ENCODE data around the gene KREMEN2. TPM values are rescaled to one million over a fixed set of nuclear protein-coding genes. Genes with fewer than 3 reads are reported as not detected.

Gene KREMEN2
- total and polyA plus RNA-seq, 2 of the 8 experiments (the other 6 are each of a cell fraction or from before 2014, with no cell fraction given): 6.6 to 7.0 TPM

GRCh38 chr16:2969545-2970521 lies 5.8 kb downstream of the KREMEN2 start (continued):
- TF ChIP-seq CHD7 (IDR thresholded peaks at IDR 0.05; ENCODE audit: insufficient replicate concordance, low read length) (no peak), NANOG (IDR thresholded peaks at IDR 0.05; ENCODE audit: insufficient read depth, low read depth, low read length, poor library complexity, severe bottlenecking) (peak; percentile 33), KDM5A (IDR thresholded peaks at IDR 0.05; ENCODE audit: low read length) (no peak), HDAC2 (IDR thresholded peaks at IDR 0.05; ENCODE audit: borderline replicate concordance in 1 of 2, low read depth in 2 of 2, low read length in 2 of 2) (no peak; a peak in 1 of 4 replicates), ASH2L (IDR thresholded peaks at IDR 0.05; ENCODE audit: low read length) (peak; percentile 15), SIRT6 (IDR thresholded peaks at IDR 0.05; ENCODE audit: low read length) (no peak), GABPA (IDR thresholded peaks at IDR 0.05; ENCODE audit: borderline replicate concordance, insufficient read depth, low read length) (peak; percentile 44; the same call in 1 of the 2 replicates), PHF8 (conservative IDR thresholded peaks at IDR 0.05; ENCODE audit: low read depth, low read length) (0 out of 2 replicates have a peak, but pooled peaks have one; percentile 7)
